Measurements from ENCODE around the gene PBX4. TPM values are rescaled to one million over a fixed set of nuclear protein-coding genes. Genes with fewer than 3 reads are reported as not detected.

PBX4 gene
- polyA plus RNA-seq, 1 experiment, result 0.63 TPM

GRCh38 chr19:19643158-19644053 lies 24.9 kb upstream of the PBX4 start, which contains the start of gene GMIP:
GMIP (minus strand) TSS chr19:19643657; CDS start chr19:19643529, 128 bp downstream.
- H3K9me3 ChIP-seq (ENCODE audit: control insufficient read depth, insufficient read depth, low read length), result no peaks in the 10 kb centered on the region
- peak; percentile 88 for TF ChIP-seq CTCF (IDR thresholded peaks at IDR 0.05; ENCODE audit: low read depth, low read length)
- H3K27ac ChIP-seq (ENCODE audit: low read depth, low read length), result peak within 1 kb of the TSS; percentile 21
- no peak for DNase-seq (ENCODE audit: low read depth, low spot score)
- H3K27me3 ChIP-seq (ENCODE audit: control insufficient read depth, insufficient read depth, low read length), result no peaks in the 10 kb centered on the region
- peak within 1 kb of the TSS; percentile 88 for H3K4me3 ChIP-seq (ENCODE audit: low read depth, low read length)
- ChIA-PET POLR2A (no interaction called here), CTCF (interaction anchor here (0.6 to 3.1 kb wide), 15 partner anchors 9 to 113 kb away, joined by 3 to 94 read pairs (median 5); partner anchors contain the start of genes CILP2 and YJEFN3)

GRCh38 chr19:19642506-19643157 lies 24.1 kb upstream of the PBX4 start:
- Histone ChIP-seq H3K27me3 (ENCODE audit: control insufficient read depth, insufficient read depth, low read length) (no peaks in the 10 kb centered on the region), H3K4me3 (ENCODE audit: low read depth, low read length) (peak overlapping the region; percentile 88), H3K27ac (ENCODE audit: low read depth, low read length) (peak overlapping the region; percentile 21), H3K9me3 (ENCODE audit: control insufficient read depth, insufficient read depth, low read length) (no peaks in the 10 kb centered on the region; the same call in 1 of the 2 replicates)
- ChIA-PET CTCF (no interaction called here), POLR2A (no interaction called here)
- TF ChIP-seq CTCF (IDR thresholded peaks at IDR 0.05; ENCODE audit: low read depth, low read length), result no peak
- no peak for DNase-seq (ENCODE audit: low read depth, low spot score)

GRCh38 chr19:19637523-19638251 lies 19.2 kb upstream of the PBX4 start:
- Histone ChIP-seq H3K4me3 (ENCODE audit: low read depth, low read length) (no peak overlapping the region), H3K27me3 (ENCODE audit: control insufficient read depth, insufficient read depth, low read length) (no peaks in the 10 kb centered on the region), H3K27ac (ENCODE audit: low read depth, low read length) (no peak overlapping the region), H3K9me3 (ENCODE audit: control insufficient read depth, insufficient read depth, low read length) (no peaks in the 10 kb centered on the region; the same call in 1 of the 2 replicates)
- DNase-seq (ENCODE audit: low read depth, low spot score), result no peak
- ChIA-PET CTCF (no interaction called here), POLR2A (interaction anchor here (0.6 kb wide), 1 partner anchor 106 kb away, joined by 8 read pairs; no protein-coding TSS in a partner anchor)
- TF ChIP-seq CTCF (IDR thresholded peaks at IDR 0.05; ENCODE audit: low read depth, low read length), result no peak

- no peak for DNase-seq (ENCODE audit: low read depth, low spot score)
- Histone ChIP-seq H3K9me3 (ENCODE audit: control insufficient read depth, insufficient read depth, low read length) (no peaks in the 10 kb centered on the region; the same call in 1 of the 2 replicates), H3K4me3 (ENCODE audit: low read depth, low read length) (no peak overlapping the region), H3K27ac (ENCODE audit: low read depth, low read length) (no peak overlapping the region), H3K27me3 (ENCODE audit: control insufficient read depth, insufficient read depth, low read length) (no peaks in the 10 kb centered on the region)
- ChIA-PET CTCF (no interaction called here), POLR2A (no interaction called here)
- TF ChIP-seq CTCF (IDR thresholded peaks at IDR 0.05; ENCODE audit: low read depth, low read length), result no peak
Measured at GRCh38 chr19:19637186-19637522, 18.7 kb upstream of the PBX4 start.

Data from AG04450 (cell line).